SK-N-SH (cell line): Measurements from ENCODE around the gene AKR1C2.

Source experiments
- GATA2 ChIP-seq: sonication (generic); formaldehyde crosslinking; IDR thresholded peaks from 2 replicates; pipeline ENCODE4 v1.5.0; 2020; ENCODE audit warnings: mild to moderate bottlenecking, missing genetic modification reagents
- MEF2A ChIP-seq: IDR thresholded peaks from 2 replicates; pipeline ENCODE4 v1.4.0; 2012; ENCODE audit warnings: low read depth, borderline replicate concordance
- RFX5 ChIP-seq: IDR thresholded peaks from 2 replicates; pipeline ENCODE4 v1.6.1; 2012; ENCODE audit warnings: mild to moderate bottlenecking, improper control_type of control experiment, low read length
- SMC3 ChIP-seq: IDR thresholded peaks from 2 replicates; pipeline ENCODE4 v1.6.1; 2012; ENCODE audit warnings: low read depth, low read length, improper control_type of control experiment
- TCF12 ChIP-seq: IDR thresholded peaks from 2 replicates; pipeline ENCODE4 v1.4.0; 2012
- TEAD4 ChIP-seq: IDR thresholded peaks from 2 replicates; pipeline ENCODE4 v1.4.0; 2012; ENCODE audit warnings: mild to moderate bottlenecking, borderline replicate concordance; ENCODE audit not compliant: insufficient read depth
- YY1 ChIP-seq: IDR thresholded peaks from 2 replicates; pipeline ENCODE4 v1.4.0; 2012; ENCODE audit warnings: low read depth, mild to moderate bottlenecking
- TF ChIP-seq, protein P1 (sequence below): IDR thresholded peaks from 2 replicates; pipeline ENCODE4 v1.4.0; 2012; ENCODE audit warnings: low read depth, borderline replicate concordance
- TF ChIP-seq, protein P2 (sequence below): fragments of 200-600 bp; sonication (generic); IDR thresholded peaks from 2 replicates; pipeline ENCODE4 v1.6.1; 2017; ENCODE audit warnings: antibody characterized with exemption, mild to moderate bottlenecking, moderate library complexity
- TF ChIP-seq, protein P3 (sequence below): IDR thresholded peaks from 2 replicates; pipeline ENCODE4 v1.6.1; 2012; ENCODE audit warnings: mild to moderate bottlenecking, low read depth, low read length, moderate library complexity

DNA sequence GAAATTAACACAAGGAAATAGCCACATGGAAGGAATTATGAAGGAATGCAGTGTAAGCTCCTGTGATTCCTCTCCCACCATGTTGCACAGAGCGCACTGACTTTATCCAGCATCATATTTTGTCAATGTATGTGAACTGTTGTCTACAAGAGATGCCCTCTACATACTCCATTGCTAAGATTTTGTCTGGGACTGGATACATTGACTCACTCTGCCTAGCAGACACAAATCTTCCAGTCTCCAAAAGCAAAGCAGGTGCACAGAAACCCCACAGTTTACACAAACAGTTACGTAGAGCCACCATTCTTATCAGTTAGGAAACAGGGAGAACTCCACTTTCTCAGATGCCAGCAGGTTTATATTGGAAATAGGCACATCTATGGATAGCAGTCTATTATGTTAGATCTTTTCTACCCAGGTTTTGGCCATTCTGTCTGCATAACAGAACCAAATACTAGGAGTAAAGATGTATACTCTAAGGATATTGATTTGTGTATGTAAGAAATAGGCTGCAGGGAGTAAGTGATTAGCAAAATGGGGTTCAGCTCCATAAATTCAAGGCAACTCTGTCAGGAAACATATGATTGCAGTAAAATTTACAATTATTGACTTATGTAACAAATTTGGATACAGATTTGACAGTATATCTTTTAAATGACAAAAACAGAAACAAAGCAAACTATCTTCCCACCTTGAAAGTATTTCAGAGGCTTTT, 1.5 kb downstream of the AKR1C2 start:
- TF ChIP-seq, protein P1, sequence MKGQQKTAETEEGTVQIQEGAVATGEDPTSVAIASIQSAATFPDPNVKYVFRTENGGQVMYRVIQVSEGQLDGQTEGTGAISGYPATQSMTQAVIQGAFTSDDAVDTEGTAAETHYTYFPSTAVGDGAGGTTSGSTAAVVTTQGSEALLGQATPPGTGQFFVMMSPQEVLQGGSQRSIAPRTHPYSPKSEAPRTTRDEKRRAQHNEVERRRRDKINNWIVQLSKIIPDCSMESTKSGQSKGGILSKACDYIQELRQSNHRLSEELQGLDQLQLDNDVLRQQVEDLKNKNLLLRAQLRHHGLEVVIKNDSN: no peak
- TF ChIP-seq GATA2 (no peak), MEF2A (no peak), YY1 (no peak), RFX5 (no peak), SMC3 (no peak), TCF12 (no peak), TEAD4 (no peak)
- TF ChIP-seq, protein P2, sequence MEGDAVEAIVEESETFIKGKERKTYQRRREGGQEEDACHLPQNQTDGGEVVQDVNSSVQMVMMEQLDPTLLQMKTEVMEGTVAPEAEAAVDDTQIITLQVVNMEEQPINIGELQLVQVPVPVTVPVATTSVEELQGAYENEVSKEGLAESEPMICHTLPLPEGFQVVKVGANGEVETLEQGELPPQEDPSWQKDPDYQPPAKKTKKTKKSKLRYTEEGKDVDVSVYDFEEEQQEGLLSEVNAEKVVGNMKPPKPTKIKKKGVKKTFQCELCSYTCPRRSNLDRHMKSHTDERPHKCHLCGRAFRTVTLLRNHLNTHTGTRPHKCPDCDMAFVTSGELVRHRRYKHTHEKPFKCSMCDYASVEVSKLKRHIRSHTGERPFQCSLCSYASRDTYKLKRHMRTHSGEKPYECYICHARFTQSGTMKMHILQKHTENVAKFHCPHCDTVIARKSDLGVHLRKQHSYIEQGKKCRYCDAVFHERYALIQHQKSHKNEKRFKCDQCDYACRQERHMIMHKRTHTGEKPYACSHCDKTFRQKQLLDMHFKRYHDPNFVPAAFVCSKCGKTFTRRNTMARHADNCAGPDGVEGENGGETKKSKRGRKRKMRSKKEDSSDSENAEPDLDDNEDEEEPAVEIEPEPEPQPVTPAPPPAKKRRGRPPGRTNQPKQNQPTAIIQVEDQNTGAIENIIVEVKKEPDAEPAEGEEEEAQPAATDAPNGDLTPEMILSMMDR: no peak
- TF ChIP-seq, protein P3, sequence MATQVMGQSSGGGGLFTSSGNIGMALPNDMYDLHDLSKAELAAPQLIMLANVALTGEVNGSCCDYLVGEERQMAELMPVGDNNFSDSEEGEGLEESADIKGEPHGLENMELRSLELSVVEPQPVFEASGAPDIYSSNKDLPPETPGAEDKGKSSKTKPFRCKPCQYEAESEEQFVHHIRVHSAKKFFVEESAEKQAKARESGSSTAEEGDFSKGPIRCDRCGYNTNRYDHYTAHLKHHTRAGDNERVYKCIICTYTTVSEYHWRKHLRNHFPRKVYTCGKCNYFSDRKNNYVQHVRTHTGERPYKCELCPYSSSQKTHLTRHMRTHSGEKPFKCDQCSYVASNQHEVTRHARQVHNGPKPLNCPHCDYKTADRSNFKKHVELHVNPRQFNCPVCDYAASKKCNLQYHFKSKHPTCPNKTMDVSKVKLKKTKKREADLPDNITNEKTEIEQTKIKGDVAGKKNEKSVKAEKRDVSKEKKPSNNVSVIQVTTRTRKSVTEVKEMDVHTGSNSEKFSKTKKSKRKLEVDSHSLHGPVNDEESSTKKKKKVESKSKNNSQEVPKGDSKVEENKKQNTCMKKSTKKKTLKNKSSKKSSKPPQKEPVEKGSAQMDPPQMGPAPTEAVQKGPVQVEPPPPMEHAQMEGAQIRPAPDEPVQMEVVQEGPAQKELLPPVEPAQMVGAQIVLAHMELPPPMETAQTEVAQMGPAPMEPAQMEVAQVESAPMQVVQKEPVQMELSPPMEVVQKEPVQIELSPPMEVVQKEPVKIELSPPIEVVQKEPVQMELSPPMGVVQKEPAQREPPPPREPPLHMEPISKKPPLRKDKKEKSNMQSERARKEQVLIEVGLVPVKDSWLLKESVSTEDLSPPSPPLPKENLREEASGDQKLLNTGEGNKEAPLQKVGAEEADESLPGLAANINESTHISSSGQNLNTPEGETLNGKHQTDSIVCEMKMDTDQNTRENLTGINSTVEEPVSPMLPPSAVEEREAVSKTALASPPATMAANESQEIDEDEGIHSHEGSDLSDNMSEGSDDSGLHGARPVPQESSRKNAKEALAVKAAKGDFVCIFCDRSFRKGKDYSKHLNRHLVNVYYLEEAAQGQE: no peak
